GM18870 (cell line): ENCODE results near the gene FAM151B.
"Not testable (repeated sequence)": the region's sequence is repeated elsewhere in the genome, so short reads cannot be mapped to it uniquely, and the experiment has no call there.

Experiments
- ATAC-seq: cut with Tn5 transposase; IDR thresholded peaks from one replicate; pipeline ENCODE4 v1.9.1; 2021; ENCODE audit warnings: moderate library complexity; ENCODE audit not compliant: unreplicated experiment

The FAM151B gene

DNA sequence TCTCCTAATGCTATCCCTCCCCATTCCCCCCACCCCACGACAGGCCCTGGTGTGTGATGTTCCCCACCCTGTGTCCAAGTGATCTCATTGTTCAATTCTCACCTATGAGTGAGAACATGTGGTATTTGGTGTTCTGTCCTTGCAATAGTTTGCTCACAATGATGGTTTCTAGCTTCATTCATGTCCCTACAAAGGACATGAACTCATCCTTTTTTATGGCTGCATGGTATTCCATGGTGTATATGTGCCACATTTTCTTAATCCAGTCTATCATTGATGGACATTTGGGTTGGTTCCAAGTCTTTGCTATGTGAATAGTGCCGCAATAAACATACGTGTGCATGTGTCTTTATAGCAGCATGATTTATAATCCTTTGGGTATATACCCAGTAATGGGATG is 92.4 kb downstream of the FAM151B start:
- not testable (repeated sequence) for ATAC-seq

DNA sequence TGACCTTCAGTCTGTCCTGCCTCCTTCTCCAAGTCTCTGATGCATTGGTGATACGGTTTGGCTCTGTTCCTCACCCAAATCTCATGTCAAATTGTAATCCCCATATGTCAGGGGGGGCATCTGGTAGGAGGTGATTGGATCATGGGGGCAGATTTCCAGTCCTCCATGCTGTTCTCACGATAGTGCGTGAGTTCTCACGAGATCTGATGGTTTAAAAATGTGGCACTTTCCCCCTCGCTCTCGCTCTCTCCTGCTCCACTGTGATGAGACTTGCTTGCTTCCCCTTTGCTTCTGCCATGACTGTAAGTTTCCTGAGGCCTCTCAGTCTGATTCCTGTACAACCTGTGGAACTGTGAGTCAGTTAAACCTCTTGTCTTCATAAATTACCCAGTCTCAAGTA is 96.9 kb downstream of the FAM151B start:
- ATAC-seq: no peak

DNA sequence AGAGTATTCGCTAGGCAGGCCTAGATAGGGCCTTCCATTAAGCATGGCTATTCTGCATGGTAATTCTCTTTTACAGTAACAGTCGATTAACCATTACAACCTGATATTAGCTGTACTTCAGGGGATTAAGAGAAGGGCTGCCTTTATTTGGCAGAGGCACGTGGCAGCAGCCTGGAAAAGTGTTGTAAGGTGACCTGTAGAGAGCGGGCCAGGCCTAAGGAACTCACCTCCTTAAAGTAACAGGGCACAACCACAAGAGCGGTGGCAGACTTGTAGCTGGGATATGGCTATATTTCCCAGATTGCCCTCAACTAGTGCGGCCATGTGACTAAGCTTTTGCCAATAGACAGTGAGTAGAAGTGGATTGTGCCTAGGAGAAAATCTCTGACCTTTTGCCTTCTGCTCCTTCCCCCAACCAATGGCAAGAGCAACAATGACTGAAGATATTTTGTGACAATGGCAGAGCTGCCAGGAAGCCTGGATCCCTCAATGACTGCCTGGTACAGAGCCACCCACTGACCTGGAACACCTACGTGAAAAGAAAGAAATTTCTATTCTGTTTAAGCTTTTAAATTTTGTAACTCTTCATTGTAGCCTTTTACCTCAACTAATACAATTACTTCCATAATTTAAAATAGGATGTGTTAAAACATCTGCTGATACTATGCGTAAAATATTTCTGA is 101.1 kb downstream of the FAM151B start:
- ATAC-seq: no peak

DNA sequence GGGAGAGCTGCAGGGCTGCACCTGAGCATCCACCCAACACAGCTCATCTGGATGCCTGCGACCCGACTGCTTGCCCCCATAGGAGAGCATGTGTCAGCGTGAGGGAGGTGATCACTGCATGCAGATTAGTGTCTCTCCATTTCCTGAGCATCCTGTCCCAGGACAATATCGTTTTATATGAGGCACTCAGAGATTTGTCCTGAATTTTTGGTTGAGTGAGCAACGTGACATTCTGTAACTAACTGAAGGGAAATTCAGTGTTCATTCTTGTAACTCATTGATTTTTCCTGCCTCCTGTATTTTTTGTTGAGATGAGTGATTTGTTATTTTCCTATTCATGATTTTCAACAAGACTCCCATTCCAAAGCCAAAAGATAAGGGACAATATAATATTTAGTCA is 102.9 kb downstream of the FAM151B start:
- no peak for ATAC-seq

DNA sequence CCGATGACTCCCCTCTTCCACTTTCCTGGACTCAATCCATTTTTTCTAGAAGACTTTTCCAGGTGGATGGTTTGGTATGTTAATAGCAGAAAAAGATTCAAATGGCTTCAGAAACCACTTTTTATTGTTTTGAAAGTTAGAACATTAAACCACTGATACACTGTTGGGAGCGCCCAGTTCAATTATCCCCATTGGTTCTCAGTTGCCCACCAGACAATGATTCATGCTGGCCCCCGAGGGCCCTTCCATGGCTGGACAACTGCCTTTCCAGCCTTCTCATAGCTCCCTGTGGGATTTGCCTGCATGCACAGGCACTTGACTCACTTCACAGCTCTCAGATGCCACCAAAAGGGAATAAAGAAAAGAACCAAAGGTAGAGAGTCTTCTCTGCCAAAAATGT is 103.5 kb downstream of the FAM151B start:
- no peak for ATAC-seq

DNA sequence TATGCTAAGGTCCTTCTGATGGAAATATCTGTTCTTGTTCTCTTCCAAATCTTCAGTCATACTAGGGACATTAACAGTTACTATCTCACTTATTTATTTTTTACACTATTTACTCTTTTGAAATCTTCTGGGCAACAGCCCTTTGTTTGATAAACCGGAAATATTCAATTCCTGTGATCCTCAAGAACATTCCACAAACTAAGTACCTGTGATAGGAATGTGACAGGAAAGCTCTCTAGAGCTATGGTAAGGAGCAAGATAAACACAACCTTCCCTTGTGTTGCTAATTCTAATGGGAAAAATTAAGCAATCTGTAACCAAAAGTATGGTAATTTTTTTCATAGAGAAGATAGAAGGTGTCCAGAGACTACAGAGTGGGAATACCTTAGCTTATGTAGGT is 104.2 kb downstream of the FAM151B start:
- ATAC-seq: no peak
